K562 (cell line): ENCODE results near the gene TMC8. TPM values are rescaled to one million over a fixed set of nuclear protein-coding genes. Genes with fewer than 3 reads are reported as not detected.
A peak's percentile ranks its signal among the peaks of the same experiment; 100 is the strongest.

Source experiments
- BCOR ChIP-seq: fragments of 450-650 bp; IDR thresholded peaks from 2 replicates; pipeline ENCODE4 v1.6.1; 2016
- BHLHE40 ChIP-seq: IDR thresholded peaks from 2 replicates; pipeline ENCODE4 v1.6.1; 2011; ENCODE audit warnings: low read length, improper control_type of control experiment
- CREM ChIP-seq: IDR thresholded peaks from 2 replicates; pipeline ENCODE4 v1.6.1; 2014; ENCODE audit warnings: antibody characterized with exemption, low read depth
- ELF1 ChIP-seq: fragments of 200-800 bp; sonication (Bioruptor generic); IDR thresholded peaks from 2 replicates; pipeline ENCODE4 v1.6.1; 2016; ENCODE audit warnings: missing genetic modification characterization, missing compliant biosample characterization
- HES1 ChIP-seq: fragments of 450-650 bp; IDR thresholded peaks from 2 replicates; pipeline ENCODE4 v1.6.1; 2016; ENCODE audit warnings: low read depth, mild to moderate bottlenecking, moderate library complexity
- HIVEP1 ChIP-seq: fragments of 250-450 bp; sonication (Bioruptor Pico); IDR thresholded peaks from 2 replicates; pipeline ENCODE4 v1.4.0; 2020; ENCODE audit warnings: mild to moderate bottlenecking
- HMGXB4 ChIP-seq: sonication (generic); formaldehyde crosslinking; IDR thresholded peaks from 2 replicates; pipeline ENCODE4 v1.8.1; 2023; ENCODE audit warnings: mild to moderate bottlenecking, missing genetic modification reagents
- LCOR ChIP-seq: sonication (generic); formaldehyde crosslinking; IDR thresholded peaks from 2 replicates; pipeline ENCODE4 v1.8.0; 2022; ENCODE audit warnings: mild to moderate bottlenecking, missing genetic modification reagents
- MXI1 ChIP-seq: IDR thresholded peaks from 2 replicates; pipeline ENCODE4 v1.6.1; 2011; ENCODE audit warnings: low read depth, mild to moderate bottlenecking, improper control_type of control experiment, low read length
- NR2F6 ChIP-seq: fragments of 450-650 bp; formaldehyde crosslinking; IDR thresholded peaks from 2 replicates; pipeline ENCODE4 v1.4.0; 2020; ENCODE audit warnings: mild to moderate bottlenecking
- OTX1 ChIP-seq: fragments of 450-650 bp; formaldehyde crosslinking; IDR thresholded peaks from 2 replicates; pipeline ENCODE4 v1.4.0; 2022; ENCODE audit warnings: mild to moderate bottlenecking
- RBBP5 ChIP-seq: fragments of 200-600 bp; sonication (generic); IDR thresholded peaks from 2 replicates; pipeline ENCODE4 v1.6.1; 2012; ENCODE audit warnings: borderline replicate concordance, mild to moderate bottlenecking, low read length, control low read depth, inconsistent platforms; ENCODE audit not compliant: insufficient read depth, poor library complexity, severe bottlenecking
- RFX5 ChIP-seq: IDR thresholded peaks from 2 replicates; pipeline ENCODE4 v1.6.1; 2011; ENCODE audit warnings: low read depth, mild to moderate bottlenecking, improper control_type of control experiment, low read length
- TAF15 ChIP-seq: fragments of 200-400 bp; formaldehyde crosslinking; IDR thresholded peaks from 2 replicates; pipeline ENCODE4 v1.6.1; 2017; ENCODE audit warnings: mild to moderate bottlenecking, low read depth, low read length, moderate library complexity
- ZFP30 ChIP-seq: fragments of 250-450 bp; sonication (Bioruptor Pico); IDR thresholded peaks from 2 replicates; pipeline ENCODE4 v1.8.0; 2022; ENCODE audit warnings: moderate library complexity, mild to moderate bottlenecking, inconsistent platforms, borderline replicate concordance
- ZFP36 ChIP-seq: fragments of 150-350 bp; IDR thresholded peaks from 2 replicates; pipeline ENCODE4 v1.6.1; 2018; ENCODE audit warnings: low read length, low read depth; ENCODE audit not compliant: partially characterized antibody
- ZNF274 ChIP-seq: IDR thresholded peaks from 2 replicates; pipeline ENCODE4 v1.6.1; 2011; ENCODE audit warnings: low read depth, mild to moderate bottlenecking, low read length, moderate library complexity, borderline replicate concordance
- ZNF280B ChIP-seq: fragments of 250-450 bp; sonication (Bioruptor Pico); IDR thresholded peaks from 2 replicates; pipeline ENCODE4 v1.5.1; 2021; ENCODE audit warnings: mild to moderate bottlenecking
- ZNF347 ChIP-seq: fragments of 450-650 bp; formaldehyde crosslinking; IDR thresholded peaks from 2 replicates; pipeline ENCODE4 v1.4.0; 2020; ENCODE audit warnings: low read depth, mild to moderate bottlenecking, moderate library complexity
- ZNF707 ChIP-seq: fragments of 250-450 bp; sonication (Bioruptor Pico); conservative IDR thresholded peaks from 2 replicates; pipeline ENCODE4 v1.8.0; 2022; ENCODE audit warnings: inconsistent platforms, mild to moderate bottlenecking, moderate library complexity
- ZNF76 ChIP-seq: fragments of 250-450 bp; sonication (Bioruptor Pico); IDR thresholded peaks from 2 replicates; pipeline ENCODE4 v1.4.0; 2020; ENCODE audit warnings: mild to moderate bottlenecking, moderate library complexity, borderline replicate concordance
- ZZZ3 ChIP-seq: fragments of 450-650 bp; IDR thresholded peaks from 2 replicates; pipeline ENCODE4 v1.6.1; 2016; ENCODE audit warnings: antibody characterized with exemption, mild to moderate bottlenecking, moderate library complexity
- polyA plus RNA-seq, 8 experiments: library from polyadenylated mRNA; depleted of rRNA in 4 of 8; stranded (reverse) in 5 of 8; unstranded in 3 of 8; fragments of >200 nt; fragmentation: Nextera tagmentation in 2 of 8; fragmentation: Illumina TruSeq in 1 of 8; extraction: Ambion mirVana in 2 of 8; extraction: Trizol in 1 of 8; gene quantifications; 2 replicates each; pipeline versions ENCODE4 v1.2.1 to v1.2.3, GENCODE V29; 2011 to 2014; ENCODE audit warnings: inconsistent platforms in 1 of 8, missing spikeins in 1 of 8
- total RNA-seq, 7 experiments: library from RNA; depleted of rRNA in 6 of 7; stranded (reverse); fragments of >200 nt in 6 of 7; fragmentation: Illumina TruSeq in 2 of 7; extraction: Trizol in 2 of 7; gene quantifications; 2 replicates each; pipeline versions ENCODE4 v1.2.1 to v1.2.3, GENCODE V29; 2011 to 2021; ENCODE audit warnings: low replicate concordance in 1 of 7
- TF ChIP-seq, protein P1 (sequence below), 2 experiments: fragments of 450-650 bp; IDR thresholded peaks; 2 replicates each; pipeline ENCODE4 v1.6.1; 2016

TMC8 gene
- total and polyA plus RNA-seq, 9 of the 15 experiments (the other 6 are each of a cell fraction or from before 2014, with no cell fraction given): 0.13 to 10.9 (median 2.8) TPM

GRCh38 chr17:78140169-78141051 lies 9.8 kb downstream of the TMC8 start (continued):
- TF ChIP-seq ZNF280B (CRISPR knock-in tag) (no peak), ELF1 (no peak), ZNF347 (CRISPR knock-in tag) (no peak), BHLHE40 (peak; percentile 77), TAF15 (no peak), ZFP30 (no peak), BCOR (no peak), OTX1 (CRISPR knock-in tag) (peak; percentile 25; the same call in 1 of the 2 replicates), LCOR (CRISPR knock-in tag) (peak; percentile 79; the same call in 1 of the 2 replicates), HIVEP1 (CRISPR knock-in tag) (0 out of 2 replicates have a peak, but pooled peaks have one; percentile 63), ZNF707 (no peak), HMGXB4 (no peak), ZNF76 (CRISPR knock-in tag) (0 out of 2 replicates have a peak, but pooled peaks have one; percentile 34), RFX5 (no peak), MXI1 (no peak), NR2F6 (CRISPR knock-in tag) (no peak), HES1 (peak; percentile 94), ZFP36 (peak; percentile 6), ZNF274 (no peak), RBBP5 (no peak), CREM (peak; percentile 44; the same call in 1 of the 2 replicates), ZZZ3 (no peak)
- TF ChIP-seq, protein P1, sequence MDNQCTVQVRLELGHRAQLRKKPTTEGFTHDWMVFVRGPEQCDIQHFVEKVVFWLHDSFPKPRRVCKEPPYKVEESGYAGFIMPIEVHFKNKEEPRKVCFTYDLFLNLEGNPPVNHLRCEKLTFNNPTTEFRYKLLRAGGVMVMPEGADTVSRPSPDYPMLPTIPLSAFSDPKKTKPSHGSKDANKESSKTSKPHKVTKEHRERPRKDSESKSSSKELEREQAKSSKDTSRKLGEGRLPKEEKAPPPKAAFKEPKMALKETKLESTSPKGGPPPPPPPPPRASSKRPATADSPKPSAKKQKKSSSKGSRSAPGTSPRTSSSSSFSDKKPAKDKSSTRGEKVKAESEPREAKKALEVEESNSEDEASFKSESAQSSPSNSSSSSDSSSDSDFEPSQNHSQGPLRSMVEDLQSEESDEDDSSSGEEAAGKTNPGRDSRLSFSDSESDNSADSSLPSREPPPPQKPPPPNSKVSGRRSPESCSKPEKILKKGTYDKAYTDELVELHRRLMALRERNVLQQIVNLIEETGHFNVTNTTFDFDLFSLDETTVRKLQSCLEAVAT (IDR thresholded peaks at IDR 0.05): peak in 1 of 2 experiments; percentile 74; a peak in 2 of 4 replicates
